ENCODE data around the gene SEMA6A.

DNA sequence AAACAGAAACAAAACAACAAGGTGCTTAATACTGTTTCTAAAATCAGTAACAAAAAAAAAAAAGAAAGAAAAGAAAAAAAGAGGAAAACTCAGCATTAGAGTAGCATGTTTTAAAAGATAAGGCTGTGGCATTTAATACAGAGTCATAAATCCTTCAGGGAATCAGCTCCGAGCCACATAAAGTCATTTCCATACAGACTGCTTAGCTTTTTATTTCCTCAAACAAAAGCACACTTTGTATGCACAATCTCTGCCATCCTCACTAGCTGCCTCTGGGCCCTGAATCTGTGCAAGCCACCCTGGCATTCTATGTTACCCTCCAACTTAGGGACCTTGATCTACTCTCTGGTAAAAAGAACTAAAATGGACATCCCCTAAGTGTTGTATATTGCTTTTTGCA, 87.6 kb downstream of the SEMA6A start:
- TF ChIP-seq CTCF (IDR thresholded peaks at IDR 0.05) (no peak), POLR2A (IDR thresholded peaks at IDR 0.05) (no peak)
